NCI-H1436 (cell line): ENCODE results near the gene RIMBP2.
"Not testable (repeated sequence)": the region's sequence is repeated elsewhere in the genome, so short reads cannot be mapped to it uniquely, and the experiment has no call there.

Experiments used
- DNase-seq: peaks from one replicate; lab custom pipeline; 2025; lab: John Stamatoyannopoulos, UW

RIMBP2 gene

GRCh38 chr12:130715998-130716968 lies at the start of gene RIMBP2:
Gene RIMBP2 (minus strand): TSS chr12:130716299. CDS start chr12:130479013, 237,286 bp downstream.
- DNase-seq: peak; percentile 81

DNA sequence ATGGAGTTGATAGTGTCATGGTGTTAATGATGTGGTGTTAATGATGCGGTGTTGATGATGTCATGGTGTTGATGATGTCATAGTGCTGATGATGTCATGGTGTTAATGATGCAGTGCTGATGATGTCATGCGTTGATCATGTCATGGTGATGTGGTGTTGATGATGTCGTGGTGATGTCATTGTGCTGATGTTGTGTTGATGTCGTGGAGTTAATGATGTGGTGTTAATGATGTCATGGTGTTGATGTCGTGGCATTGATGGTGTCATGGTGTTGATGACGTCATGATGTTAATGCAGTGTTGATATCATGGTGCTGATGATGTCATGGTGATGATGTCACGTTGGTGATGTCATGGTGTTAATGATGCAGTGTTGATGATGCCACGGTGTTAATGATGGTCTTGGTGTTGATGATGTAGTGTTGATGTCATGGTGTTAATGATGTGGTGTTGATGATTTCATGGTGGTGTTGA lies 49.1 kb upstream of the RIMBP2 start:
- no peak for DNase-seq

- DNase-seq: no peak
Observed at GRCh38 chr12:130764475-130765185, 48.5 kb upstream of the RIMBP2 start.

DNA sequence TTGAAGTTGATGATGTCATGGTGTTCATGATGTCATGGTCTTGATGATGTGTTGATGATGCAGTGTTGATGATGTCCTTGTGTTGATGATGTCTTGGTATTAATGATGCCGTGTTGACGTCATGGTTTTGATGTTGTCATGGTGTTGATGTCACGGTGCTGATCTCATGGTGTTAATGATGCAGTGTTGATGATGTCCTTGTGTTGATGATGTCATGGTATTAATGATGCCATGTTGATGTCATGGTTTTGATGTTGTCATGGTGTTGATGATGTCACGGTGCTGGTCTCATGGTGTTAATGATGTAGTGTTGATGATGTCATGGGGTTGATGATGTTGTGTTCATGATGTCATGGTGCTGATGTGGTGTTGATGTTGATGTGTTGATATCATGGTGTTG lies 48.0 kb upstream of the RIMBP2 start:
- DNase-seq: no peak

- no peak for DNase-seq
Observed at GRCh38 chr12:130762319-130762675, 46.2 kb upstream of the RIMBP2 start.

GRCh38 chr12:130761537-130762318 lies 45.6 kb upstream of the RIMBP2 start:
- DNase-seq: peak; percentile 39

DNA sequence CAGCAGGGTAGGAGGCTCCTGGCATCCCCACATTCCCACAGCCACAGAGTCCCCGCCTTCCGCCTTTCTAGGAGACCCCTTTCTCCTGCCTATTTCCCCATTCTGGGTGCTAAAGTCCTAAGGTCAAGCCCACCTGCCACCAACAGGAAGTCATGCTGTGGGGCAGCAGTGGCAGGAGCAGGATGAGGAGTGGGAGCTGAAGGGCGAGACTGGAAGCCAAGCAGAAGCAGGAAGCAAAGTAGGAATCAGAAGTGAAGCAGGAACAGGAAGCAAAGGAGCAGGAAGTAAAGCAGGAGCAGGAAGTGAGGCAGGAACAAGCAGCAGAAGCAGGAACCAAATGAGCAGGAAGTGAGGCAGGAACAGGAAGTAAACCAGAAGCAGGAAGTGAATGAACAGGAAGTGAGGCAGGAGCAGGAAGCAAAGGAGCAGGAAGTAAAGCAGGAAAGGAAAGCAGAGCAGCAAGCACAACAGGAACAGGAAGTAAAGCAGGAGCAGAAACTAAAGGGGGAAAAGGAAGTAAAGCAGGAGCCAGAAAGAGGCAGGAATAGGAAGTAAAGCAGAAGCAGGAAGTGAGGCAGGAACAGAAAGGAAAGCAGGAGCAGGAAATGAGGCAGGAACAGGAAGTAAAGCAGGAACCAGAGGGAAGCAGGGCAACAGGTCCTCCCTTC lies 38.3 kb upstream of the RIMBP2 start:
- DNase-seq: no peak

GRCh38 chr12:130752692-130753230 lies 36.7 kb upstream of the RIMBP2 start:
- peak; percentile 42 for DNase-seq

GRCh38 chr12:130752037-130752436 lies 35.9 kb upstream of the RIMBP2 start:
- not testable (repeated sequence) for DNase-seq

- DNase-seq: no peak
Observed at GRCh38 chr12:130748786-130749185, 32.7 kb upstream of the RIMBP2 start.

DNA sequence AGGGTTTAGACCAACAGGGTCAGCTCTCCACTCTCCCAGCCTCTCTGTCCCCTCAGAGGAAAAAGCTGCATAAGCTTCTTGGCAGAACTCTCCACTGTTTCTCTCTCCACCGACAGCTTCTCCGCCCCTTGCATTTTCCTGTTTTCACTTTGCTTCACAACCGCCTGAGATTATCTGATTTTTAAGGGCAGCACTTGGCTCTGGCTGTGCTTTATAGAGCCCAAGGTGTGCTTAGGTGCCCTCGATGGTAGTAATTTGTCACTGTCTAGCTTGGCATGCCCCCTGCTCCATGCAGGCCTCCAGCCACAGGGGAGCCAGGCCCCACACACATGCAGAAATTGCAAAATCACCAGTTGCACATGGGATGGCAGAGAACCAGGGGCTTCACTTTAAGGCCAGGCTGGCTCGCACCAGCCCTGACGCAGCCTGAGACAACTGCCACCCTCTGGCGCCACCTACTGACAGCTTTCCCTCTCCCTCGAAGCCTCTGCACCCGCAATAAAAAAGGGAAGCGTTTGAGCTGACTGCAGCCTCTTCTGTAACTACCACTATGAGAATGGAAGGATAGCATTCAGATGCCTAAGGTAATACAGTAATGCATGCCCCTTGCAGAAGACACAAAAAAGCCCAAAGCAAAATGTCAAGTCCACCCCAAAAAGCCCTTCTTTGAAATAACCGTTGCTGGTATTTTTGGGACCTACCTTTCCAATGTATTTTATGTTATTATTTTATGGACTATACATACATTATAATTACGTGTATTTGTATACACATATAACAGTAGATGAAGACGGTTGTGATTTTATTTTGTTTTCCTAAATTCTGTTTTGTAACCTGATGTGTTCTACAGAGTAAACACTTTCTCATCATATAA lies 32.0 kb upstream of the RIMBP2 start:
- peak; percentile 75 for DNase-seq

- no peak for DNase-seq
Observed at GRCh38 chr12:130746546-130746945, 30.4 kb upstream of the RIMBP2 start.

GRCh38 chr12:130745921-130746320 lies 29.8 kb upstream of the RIMBP2 start:
- DNase-seq: no peak

DNA sequence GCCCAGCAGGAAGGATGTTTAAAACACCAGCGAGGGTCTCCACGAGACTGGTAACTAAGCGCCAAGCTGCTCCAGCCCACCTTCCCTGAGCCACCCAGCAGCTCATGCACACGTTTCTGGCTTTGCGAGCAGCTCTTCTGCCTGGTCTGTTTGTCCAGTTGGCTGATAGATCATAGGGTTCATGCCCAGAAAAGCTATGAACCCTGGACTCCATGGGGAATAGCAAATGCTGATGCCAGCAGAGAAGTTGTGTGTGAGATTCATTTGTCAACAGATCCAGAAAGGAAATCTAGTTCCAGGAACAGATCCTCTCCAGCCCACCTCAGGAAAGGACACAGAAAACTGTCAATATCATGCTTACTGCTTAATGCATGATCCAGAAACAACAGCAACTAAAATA lies 28.2 kb upstream of the RIMBP2 start:
- no peak for DNase-seq

GRCh38 chr12:130743606-130744005 lies 27.5 kb upstream of the RIMBP2 start:
- DNase-seq: no peak

DNA sequence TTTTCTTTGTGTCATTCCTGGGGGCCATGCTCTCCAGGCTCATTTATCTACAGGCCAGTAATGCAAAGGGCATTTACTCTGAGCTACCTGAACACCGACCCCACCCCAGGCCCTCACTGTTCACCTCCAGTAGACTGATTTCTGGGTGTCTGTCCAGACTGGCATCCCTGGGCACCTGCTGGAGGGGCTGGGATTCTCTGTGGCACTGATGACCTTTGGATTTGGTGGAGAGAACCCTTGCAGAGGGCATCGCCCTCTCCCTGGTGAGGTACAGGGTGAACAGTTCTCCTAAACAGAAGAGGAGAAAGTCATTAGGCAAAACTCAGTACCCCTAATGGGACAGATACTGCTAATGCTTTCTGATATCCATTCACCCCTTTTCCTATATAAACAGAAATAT lies 27.1 kb upstream of the RIMBP2 start:
- DNase-seq: no peak

DNA sequence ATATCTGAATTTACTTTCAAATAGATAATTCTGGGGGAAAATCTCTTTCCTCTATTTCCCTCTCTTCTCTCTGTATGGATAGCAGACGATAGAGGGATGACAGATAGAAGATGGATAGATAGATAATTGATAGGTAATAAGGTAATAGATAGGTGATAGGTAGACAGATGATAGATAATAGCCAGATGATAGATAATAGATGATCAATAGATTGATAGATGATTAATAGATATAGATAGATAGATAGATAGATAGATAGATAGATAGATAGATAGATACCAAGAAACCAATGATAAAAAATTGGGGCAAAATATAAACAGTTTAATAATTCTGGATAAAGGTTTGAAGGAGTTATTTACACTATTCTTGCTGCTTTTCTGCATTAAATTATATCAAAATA lies 26.6 kb upstream of the RIMBP2 start:
- no peak for DNase-seq

GRCh38 chr12:130742112-130742511 lies 26.0 kb upstream of the RIMBP2 start:
- no peak for DNase-seq

GRCh38 chr12:130739571-130739970 lies 23.5 kb upstream of the RIMBP2 start:
- DNase-seq: no peak

DNA sequence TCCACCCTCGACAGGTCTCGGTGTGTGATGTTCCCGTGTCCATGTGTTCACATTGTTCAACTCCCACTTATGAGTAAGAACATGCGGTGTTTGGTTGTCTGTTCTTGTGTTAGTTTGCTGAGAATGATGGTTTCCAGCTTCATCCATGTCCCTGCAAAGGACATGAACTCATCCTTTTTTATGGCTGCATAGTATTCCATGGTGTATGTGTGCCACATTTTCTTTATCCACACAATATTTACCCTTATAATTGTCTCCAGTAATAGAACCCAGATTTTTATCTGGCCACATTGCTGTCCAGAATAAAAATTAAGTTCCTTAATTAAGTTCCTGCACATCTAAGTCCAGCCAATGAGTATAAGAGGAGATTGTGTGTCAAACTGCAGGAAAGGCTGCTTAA lies 22.3 kb upstream of the RIMBP2 start:
- not testable (repeated sequence) for DNase-seq
